ENCODE data around the gene CRTC3.
"Not testable (repeated sequence)": the region's sequence is repeated elsewhere in the genome, so short reads cannot be mapped to it uniquely, and the experiment has no call there.

Gene CRTC3

GRCh38 chr15:90523373-90523772, 6.3 kb upstream of the CRTC3 start:
- no peak for DNase-seq (ENCODE audit: low read depth in 3 of 3)

GRCh38 chr15:90524018-90524803, 5.5 kb upstream of the CRTC3 start:
- not testable (repeated sequence) for DNase-seq (ENCODE audit: low read depth in 3 of 3)

- no peak for DNase-seq (ENCODE audit: low read depth in 3 of 3)
Observed at GRCh38 chr15:90529011-90529370, 732 bp upstream of the CRTC3 start.

GRCh38 chr15:90530250-90531051, 728 bp downstream of the CRTC3 start:
- peak in 1 of 3 experiments; percentile 51 for DNase-seq (ENCODE audit: low read depth in 3 of 3)

- no peak for DNase-seq (ENCODE audit: low read depth in 3 of 3)
Observed at GRCh38 chr15:90531147-90531546, 1.4 kb downstream of the CRTC3 start.

- no peak for DNase-seq (ENCODE audit: low read depth in 3 of 3)
Observed at GRCh38 chr15:90535254-90535653, 5.5 kb downstream of the CRTC3 start.

- DNase-seq (ENCODE audit: low read depth in 3 of 3), result peak in 1 of 3 experiments; percentile 39
Observed at GRCh38 chr15:90539789-90540188, 10.1 kb downstream of the CRTC3 start.

GRCh38 chr15:90540768-90541167, 11.0 kb downstream of the CRTC3 start:
- no peak for DNase-seq (ENCODE audit: low read depth in 3 of 3)

GRCh38 chr15:90545095-90545494, 15.4 kb downstream of the CRTC3 start:
- DNase-seq (ENCODE audit: low read depth in 3 of 3), result no peak

- no peak for DNase-seq (ENCODE audit: low read depth in 3 of 3)
Observed at GRCh38 chr15:90547540-90547939, 17.8 kb downstream of the CRTC3 start.

- no peak for DNase-seq (ENCODE audit: low read depth in 3 of 3)
Observed at GRCh38 chr15:90550919-90551318, 21.2 kb downstream of the CRTC3 start.

GRCh38 chr15:90552162-90552928, 22.6 kb downstream of the CRTC3 start:
- DNase-seq (ENCODE audit: low read depth in 3 of 3), result no peak

- no peak for DNase-seq (ENCODE audit: low read depth in 3 of 3)
Observed at GRCh38 chr15:90552929-90553211, 23.1 kb downstream of the CRTC3 start.

- DNase-seq (ENCODE audit: low read depth in 3 of 3), result no peak
Observed at GRCh38 chr15:90553248-90553745, 23.6 kb downstream of the CRTC3 start.

GRCh38 chr15:90557186-90558084, 27.7 kb downstream of the CRTC3 start:
- no peak for DNase-seq (ENCODE audit: low read depth in 3 of 3)

GRCh38 chr15:90558171-90558573, 28.4 kb downstream of the CRTC3 start:
- DNase-seq (ENCODE audit: low read depth in 3 of 3), result no peak

- DNase-seq (ENCODE audit: low read depth in 3 of 3), result no peak
Observed at GRCh38 chr15:90559119-90559518, 29.4 kb downstream of the CRTC3 start.

- no peak for DNase-seq (ENCODE audit: low read depth in 3 of 3)
Observed at GRCh38 chr15:90560229-90560776, 30.6 kb downstream of the CRTC3 start.

GRCh38 chr15:90561344-90562244, 31.9 kb downstream of the CRTC3 start:
- DNase-seq (ENCODE audit: low read depth in 3 of 3), result no peak

GRCh38 chr15:90562669-90563068, 32.9 kb downstream of the CRTC3 start:
- no peak for DNase-seq (ENCODE audit: low read depth in 3 of 3)
